ENCODE measurements around the gene FDX2.

GRCh38 chr19:10295305-10295846, 20.4 kb downstream of the FDX2 start:
- TF ChIP-seq CTCF (IDR thresholded peaks at IDR 0.05), result no peak
- no peak for TF ChIP-seq POLR2AphosphoS5 (IDR thresholded peaks at IDR 0.05; ENCODE audit: low read depth, low read length)
- no peak for TF ChIP-seq SIN3A (IDR thresholded peaks at IDR 0.05; ENCODE audit: borderline replicate concordance, insufficient read depth, low read depth, low read length)
- no peak for TF ChIP-seq TCF7L2 (IDR thresholded peaks at IDR 0.05; ENCODE audit: low read depth, low read length)
- no peak for TF ChIP-seq REST (IDR thresholded peaks at IDR 0.05; ENCODE audit: insufficient read depth in 1 of 2, low read depth in 2 of 2, low read length in 1 of 2)

Measured in Panc1 (cell line).